BLaER1 treated with 17β-estradiol and CSF1 and Interleukin-3, amounts not matched to agents 10 nM and 100 nM (cell line): Measurements from ENCODE around the gene SUMO2.
"Not testable (repeated sequence)": the region's sequence is repeated elsewhere in the genome, so short reads cannot be mapped to it uniquely, and the experiment has no call there.

Experiments
- H3K27ac ChIP-seq, 11 experiments: shearing (Covaris generic); formaldehyde crosslinking; 2 replicates each; pipeline ENCODE4 v1.8.1; 2022
- H3K27me3 ChIP-seq, 11 experiments: shearing (Covaris generic); formaldehyde crosslinking; 2 replicates each; pipeline ENCODE4 v1.8.1; 2022
- H3K36me3 ChIP-seq, 11 experiments: shearing (Covaris generic); formaldehyde crosslinking; 2 replicates each; pipeline ENCODE4 v1.8.1; 2022
- H3K4me1 ChIP-seq, 10 experiments: shearing (Covaris generic); formaldehyde crosslinking; 2 replicates each; pipeline ENCODE4 v1.8.1; 2022
- H3K4me2 ChIP-seq, 11 experiments: shearing (Covaris generic); formaldehyde crosslinking; 2 replicates each; pipeline ENCODE4 v1.8.1; 2022
- H3K4me3 ChIP-seq, 10 experiments: shearing (Covaris generic); formaldehyde crosslinking; 2 replicates each; pipeline ENCODE4 v1.8.1; 2022
- H3K9ac ChIP-seq, 11 experiments: shearing (Covaris generic); formaldehyde crosslinking; 2 replicates each; pipeline ENCODE4 v1.8.1; 2022
- H3K9me3 ChIP-seq, 11 experiments: shearing (Covaris generic); formaldehyde crosslinking; replicated peaks in 1 of 11; 2 replicates each; pipeline ENCODE4 v1.8.1; 2022
- H4K20me1 ChIP-seq, 11 experiments: shearing (Covaris generic); formaldehyde crosslinking; 2 replicates each; pipeline ENCODE4 v1.8.1; 2022
- Cebpa-rat ChIP-seq, 11 experiments: shearing (Covaris generic); IDR thresholded peaks; 2 replicates each; pipeline ENCODE4 v1.8.1; 2022

SUMO2 gene

DNA sequence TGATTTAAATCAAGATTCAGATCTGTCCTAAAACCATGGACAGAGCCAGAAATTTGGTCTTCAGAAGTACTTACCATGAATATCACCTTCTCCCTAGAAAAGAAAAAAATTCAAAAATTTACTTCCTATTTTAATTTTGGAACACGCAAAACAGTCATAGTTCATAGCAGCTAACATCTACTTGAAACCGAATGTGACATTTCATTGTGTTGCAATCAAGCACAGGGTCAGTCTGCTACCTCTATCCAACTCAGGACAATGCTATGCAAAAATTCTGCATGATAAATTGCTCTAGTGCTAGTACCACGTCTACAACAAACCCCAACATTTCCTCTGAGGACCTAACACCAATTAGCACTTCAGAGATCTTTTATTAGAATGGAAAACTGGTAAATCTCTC, 36.2 kb downstream of the SUMO2 start:
- Histone ChIP-seq H3K27me3 (no peaks in the 10 kb centered on the region), H3K9ac (0 out of 22 replicates have a peak overlapping the region, but pooled peaks of 1 of the 11 experiments have one; percentile 15), H3K27ac (no peak overlapping the region), H3K36me3 (peaks cover 51 to 98% (median 89%) of the 10 kb centered on the region in 11 experiments), H4K20me1 (peaks cover 0 to 94% (median 81%) of the 10 kb centered on the region in 11 experiments; a peak in 19 of 22 replicates), H3K4me3 (no peak overlapping the region), H3K4me1 (peaks cover 17 to 70% (median 39%) of the 10 kb centered on the region in 10 experiments), H3K9me3 (no peaks in the 10 kb centered on the region), H3K4me2 (peak overlapping the region in 1 of 11 experiments; percentile 73; a peak in 1 of 22 replicates)
- no peak for TF ChIP-seq Cebpa-rat (IDR thresholded peaks at IDR 0.05)

DNA sequence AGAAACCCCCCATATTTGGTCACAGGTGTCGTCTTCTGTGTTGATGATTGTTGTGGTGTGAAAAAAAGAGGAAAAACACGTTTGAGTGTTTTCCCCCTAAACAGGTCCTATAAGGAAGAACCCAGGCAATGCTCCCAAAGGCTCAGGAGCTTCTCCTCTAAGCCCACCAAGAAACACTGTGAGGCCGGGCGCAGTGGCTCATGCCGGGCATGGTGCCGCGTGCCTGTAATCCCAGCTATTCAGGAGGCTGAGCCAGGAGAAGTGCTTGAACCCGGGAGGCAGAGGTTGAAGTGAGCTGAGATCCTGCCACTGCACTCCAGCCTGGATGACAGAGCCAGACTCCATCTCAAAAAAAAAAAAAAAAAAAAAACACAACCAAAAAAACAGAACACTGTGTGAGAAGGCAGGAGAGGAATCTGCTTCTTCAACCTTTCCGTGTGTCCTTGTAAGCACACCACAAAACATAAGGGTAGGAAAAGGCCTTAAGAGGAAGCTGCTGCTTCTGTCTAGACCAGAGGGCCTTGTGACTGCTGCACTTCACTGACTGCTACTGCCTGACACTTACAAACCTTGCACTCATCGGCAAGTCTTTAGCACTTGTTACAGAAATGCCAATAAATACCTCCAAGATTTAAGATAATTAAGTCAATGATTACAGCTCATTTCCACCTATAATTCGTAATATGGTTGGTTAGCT, 37.8 kb downstream of the SUMO2 start:
- no peak for TF ChIP-seq Cebpa-rat (IDR thresholded peaks at IDR 0.05)
- H3K27me3 ChIP-seq, result no peaks in the 10 kb centered on the region
- H4K20me1 ChIP-seq, result peaks cover 0 to 92% (median 71%) of the 10 kb centered on the region in 11 experiments; a peak in 19 of 22 replicates

DNA sequence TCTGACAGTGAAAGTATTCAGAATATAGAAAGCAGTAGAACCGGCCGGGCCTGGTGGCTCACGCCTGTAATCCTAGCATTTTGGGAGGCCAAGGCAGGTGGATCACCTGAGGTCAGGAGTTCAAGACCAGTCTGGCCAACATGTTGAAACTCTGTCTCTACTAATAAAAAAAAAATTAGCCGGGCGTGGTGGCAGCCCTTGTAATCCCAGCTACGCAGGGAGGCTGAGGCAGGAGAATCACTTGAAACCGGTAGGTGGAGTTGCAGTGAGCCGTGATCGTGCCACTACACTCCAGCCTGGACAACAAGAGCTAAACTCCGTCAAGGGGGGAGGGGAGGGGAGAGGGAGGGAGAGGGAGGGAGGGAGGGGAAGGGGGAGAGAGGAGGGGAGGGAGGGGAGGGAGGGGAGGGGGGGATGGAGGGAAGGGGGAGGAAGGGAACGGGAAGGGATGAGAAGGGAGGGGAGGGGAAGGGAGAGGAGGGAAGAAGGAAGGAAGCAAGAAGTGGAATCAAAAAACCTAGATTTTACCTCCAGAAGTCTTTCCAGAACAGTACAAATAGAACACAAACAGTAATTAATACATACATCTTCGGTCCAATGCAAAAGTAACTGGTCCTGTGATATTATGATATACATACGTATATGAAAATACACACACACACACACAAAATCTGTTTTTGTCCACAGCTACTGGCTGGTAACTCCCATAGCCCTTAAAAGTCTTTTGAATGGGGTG, 40.4 kb downstream of the SUMO2 start:
- Histone ChIP-seq H3K4me3 (no peak overlapping the region), H3K4me2 (peak overlapping the region in 3 of 11 experiments; percentile 7 to 53 (median 47); a peak in 6 of 22 replicates), H3K27ac (no peak overlapping the region), H4K20me1 (peaks cover 0 to 84% (median 49%) of the 10 kb centered on the region in 11 experiments; a peak in 17 of 22 replicates), H3K27me3 (no peaks in the 10 kb centered on the region), H3K36me3 (peaks cover 76 to 98% (median 97%) of the 10 kb centered on the region in 11 experiments), H3K9me3 (no peaks in the 10 kb centered on the region), H3K4me1 (peaks cover 20 to 40% (median 30%) of the 10 kb centered on the region in 10 experiments), H3K9ac (no peak overlapping the region)
- TF ChIP-seq Cebpa-rat (IDR thresholded peaks at IDR 0.05), result no peak

More for the DNA sequence above, 37.8 kb downstream of the SUMO2 start:
- H3K9ac ChIP-seq, result peak overlapping the region in 1 of 11 experiments; percentile 7; a peak in 1 of 22 replicates
- no peak overlapping the region for H3K4me3 ChIP-seq
- peaks cover 63 to 98% (median 96%) of the 10 kb centered on the region in 11 experiments for H3K36me3 ChIP-seq
- H3K27ac ChIP-seq, result no peak overlapping the region
- H3K9me3 ChIP-seq, result no peaks in the 10 kb centered on the region
- peaks cover 21 to 65% (median 40%) of the 10 kb centered on the region in 10 experiments for H3K4me1 ChIP-seq
- H3K4me2 ChIP-seq, result peak overlapping the region in 1 of 11 experiments; percentile 49; a peak in 2 of 22 replicates

DNA sequence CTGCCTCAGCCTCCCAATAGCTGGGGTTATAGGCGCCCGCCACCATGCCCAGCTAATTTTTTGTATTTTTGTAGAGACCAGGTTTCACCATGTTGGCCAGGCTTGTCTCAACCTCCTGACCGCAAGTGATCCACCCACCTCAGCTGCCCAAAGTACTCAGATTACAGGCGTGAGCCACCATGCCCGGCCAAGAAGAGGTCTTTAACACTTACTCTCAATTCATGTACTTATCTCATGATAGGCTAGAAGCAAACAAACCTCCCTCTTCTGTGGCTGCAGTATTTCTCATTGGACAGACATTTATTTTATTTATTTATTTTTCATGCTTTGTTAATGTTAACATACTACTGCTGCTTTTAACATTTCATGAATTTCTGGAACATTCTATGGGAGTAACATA, 44.2 kb downstream of the SUMO2 start:
- H3K36me3 ChIP-seq, result peaks cover 65 to 94% (median 89%) of the 10 kb centered on the region in 11 experiments

DNA sequence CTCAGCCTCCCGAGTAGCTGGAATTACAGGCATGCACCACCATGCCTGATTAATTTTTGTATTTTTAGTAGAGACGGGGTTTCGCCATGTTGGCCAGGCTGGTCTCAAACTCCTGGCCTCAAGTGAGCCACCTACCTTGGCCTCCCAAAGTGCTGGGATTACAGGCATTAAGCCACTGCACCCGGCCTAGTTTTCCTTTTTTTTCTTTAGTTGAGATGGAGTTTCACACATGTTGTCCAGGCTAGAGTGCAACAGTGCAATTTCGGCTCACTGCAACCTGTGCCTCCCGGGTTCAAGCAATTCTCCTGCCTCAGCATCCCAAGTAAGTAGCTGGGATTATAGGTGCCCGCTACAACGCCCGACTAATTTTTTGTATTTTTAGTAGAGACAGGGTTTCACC, 45.0 kb downstream of the SUMO2 start:
- peaks cover 13 to 40% (median 31%) of the 10 kb centered on the region in 10 experiments for H3K4me1 ChIP-seq
- not testable (repeated sequence) for H3K27me3 ChIP-seq, H3K9ac ChIP-seq, H3K4me2 ChIP-seq, H3K4me3 ChIP-seq, H3K9me3 ChIP-seq, H3K27ac ChIP-seq
- H4K20me1 ChIP-seq, result peaks cover 0 to 68% (median 20%) of the 10 kb centered on the region in 11 experiments; a peak in 11 of 22 replicates
- peaks cover 59 to 87% (median 82%) of the 10 kb centered on the region in 11 experiments for H3K36me3 ChIP-seq

More for the DNA sequence above, 44.2 kb downstream of the SUMO2 start:
- no peak overlapping the region for H3K4me2 ChIP-seq
- H3K9me3 ChIP-seq, result no peaks in the 10 kb centered on the region
- H3K27me3 ChIP-seq, result no peaks in the 10 kb centered on the region
- no peak overlapping the region for H3K27ac ChIP-seq
- H3K4me3 ChIP-seq, result no peak overlapping the region
- H4K20me1 ChIP-seq, result peaks cover 0 to 76% (median 28%) of the 10 kb centered on the region in 11 experiments; a peak in 12 of 22 replicates
- no peak overlapping the region for H3K9ac ChIP-seq
- peaks cover 6 to 40% (median 30%) of the 10 kb centered on the region in 10 experiments; a peak in 19 of 20 replicates for H3K4me1 ChIP-seq
- no peak for TF ChIP-seq Cebpa-rat (IDR thresholded peaks at IDR 0.05)

DNA sequence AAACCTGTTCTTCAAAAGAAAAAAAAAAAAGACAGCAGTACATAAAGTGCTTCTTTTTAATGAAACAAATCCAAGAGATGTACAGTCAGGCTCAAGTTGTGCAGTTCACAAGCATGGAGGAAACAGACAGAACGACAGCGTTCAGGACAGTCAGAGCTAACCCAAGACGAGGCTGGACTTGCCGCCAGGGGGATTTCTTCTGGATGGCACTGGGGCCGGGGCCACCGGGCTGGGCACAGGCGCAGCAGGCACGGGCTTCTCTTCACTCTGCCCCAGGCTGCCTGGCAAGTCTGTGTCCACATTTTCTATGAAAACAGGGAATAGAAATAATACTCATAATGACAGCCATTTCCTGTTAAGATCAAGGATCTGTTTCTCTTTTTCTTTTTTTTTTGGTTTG, 46.8 kb downstream of the SUMO2 start:
- peaks cover 18 to 36% (median 29%) of the 10 kb centered on the region in 10 experiments for H3K4me1 ChIP-seq
- no peaks in the 10 kb centered on the region for H3K27me3 ChIP-seq
- H3K9me3 ChIP-seq, result no peaks in the 10 kb centered on the region
- no peak overlapping the region for H3K4me2 ChIP-seq
- peak overlapping the region in 1 of 11 experiments; percentile 14; a peak in 1 of 22 replicates for H3K27ac ChIP-seq
- H3K9ac ChIP-seq, result peak overlapping the region in 1 of 11 experiments; percentile 0; a peak in 2 of 22 replicates
- no peak for TF ChIP-seq Cebpa-rat (IDR thresholded peaks at IDR 0.05)
- no peak overlapping the region for H3K4me3 ChIP-seq
- peaks cover 0 to 58% (median 13%) of the 10 kb centered on the region in 11 experiments; a peak in 9 of 22 replicates for H4K20me1 ChIP-seq
- H3K36me3 ChIP-seq, result peaks cover 49 to 71% (median 66%) of the 10 kb centered on the region in 11 experiments

DNA sequence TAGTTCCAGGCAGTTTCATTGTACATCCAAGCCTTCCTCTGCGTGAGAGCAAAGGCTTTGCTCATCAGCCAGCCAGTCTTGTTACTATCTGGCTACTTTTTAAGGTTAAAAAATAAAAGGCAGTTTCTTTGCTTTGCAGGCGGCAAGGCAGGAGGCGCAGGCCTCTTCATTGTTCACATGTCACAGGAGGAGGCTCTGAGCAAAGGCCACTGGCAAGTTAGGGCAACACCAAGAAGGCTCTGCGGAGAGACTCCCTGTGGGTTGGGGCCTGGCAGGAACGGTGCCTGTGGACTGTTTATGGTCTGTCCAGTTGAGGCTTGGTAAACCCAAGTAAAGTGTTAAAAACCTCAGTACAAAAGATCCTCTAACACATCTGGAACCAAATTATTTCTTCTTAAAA, 47.3 kb downstream of the SUMO2 start:
- Histone ChIP-seq H3K4me2 (no peak overlapping the region), H4K20me1 (peaks cover 1 to 56% (median 13%) of the 10 kb centered on the region in 11 experiments; a peak in 18 of 22 replicates), H3K27me3 (no peaks in the 10 kb centered on the region), H3K9me3 (no peaks in the 10 kb centered on the region), H3K4me1 (peaks cover 17 to 34% (median 27%) of the 10 kb centered on the region in 10 experiments), H3K36me3 (peaks cover 45 to 69% (median 62%) of the 10 kb centered on the region in 11 experiments), H3K4me3 (no peak overlapping the region), H3K9ac (peak overlapping the region in 2 of 11 experiments; percentile 0 to 8; a peak in 2 of 22 replicates), H3K27ac (peak overlapping the region in 2 of 11 experiments; percentile 11 to 14; a peak in 1 of 22 replicates)
- no peak for TF ChIP-seq Cebpa-rat (IDR thresholded peaks at IDR 0.05)

DNA sequence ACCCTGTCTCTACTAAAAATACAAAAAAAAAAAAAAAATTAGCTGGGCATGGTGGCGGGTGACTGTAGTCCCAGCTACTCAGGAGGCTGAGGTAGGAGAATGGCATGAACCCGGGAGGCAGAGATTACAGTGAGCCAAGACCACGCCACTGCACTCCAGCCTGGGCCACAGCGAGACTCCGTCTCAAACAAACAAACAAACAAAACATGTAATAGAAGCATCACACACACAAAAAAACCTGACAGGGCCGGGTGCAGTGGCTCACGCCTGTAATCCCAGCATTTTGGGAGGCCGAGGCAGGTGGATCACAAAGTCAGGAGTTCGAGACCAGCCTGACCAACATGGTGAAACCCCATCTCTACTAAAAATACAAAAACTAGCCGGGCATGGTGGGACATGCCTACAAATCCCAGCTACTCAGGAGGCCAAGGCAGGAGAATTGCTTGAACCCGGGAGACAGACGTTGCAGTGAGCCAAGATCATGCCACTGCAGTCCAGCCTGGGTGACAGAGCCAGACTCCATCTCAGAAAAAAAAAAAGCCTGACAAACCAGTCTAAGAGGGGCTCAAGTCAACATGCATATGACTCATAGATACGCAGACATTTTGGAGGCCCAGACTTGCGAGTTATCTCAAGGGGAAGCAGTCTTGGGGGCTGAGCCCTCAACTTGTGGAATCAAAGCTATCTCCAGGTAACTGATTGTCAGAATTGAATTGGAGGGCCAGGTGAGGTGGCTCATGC, 49.0 kb downstream of the SUMO2 start:
- H3K4me2 ChIP-seq, result peak overlapping the region in 6 of 11 experiments; percentile 84 to 94 (median 92); a peak in 7 of 22 replicates
- not testable (repeated sequence) for H3K9ac ChIP-seq, H3K9me3 ChIP-seq, H3K4me3 ChIP-seq, H3K27me3 ChIP-seq
- H4K20me1 ChIP-seq, result peaks cover 5 to 70% (median 27%) of the 10 kb centered on the region in 11 experiments; a peak in 19 of 22 replicates
- peak overlapping the region in 2 of 11 experiments; percentile 23 to 91; a peak in 1 of 22 replicates for H3K27ac ChIP-seq
- H3K4me1 ChIP-seq, result peaks cover 22 to 47% (median 34%) of the 10 kb centered on the region in 10 experiments
- H3K36me3 ChIP-seq, result peaks cover 45 to 69% (median 62%) of the 10 kb centered on the region in 11 experiments
